ENCODE data around the gene MS4A10. TPM values are rescaled to one million over a fixed set of nuclear protein-coding genes. Genes with fewer than 3 reads are reported as not detected.
A peak's percentile ranks its signal among the peaks of the same experiment; 100 is the strongest.

MS4A10 gene
- total and polyA plus RNA-seq, 9 of the 15 experiments (the other 6 are each of a cell fraction or from before 2014, with no cell fraction given), result not detected

GRCh38 chr11:60841797-60842667 is 56.9 kb downstream of the MS4A10 start, which contains the start of gene CCDC86 (continued):
- TF ChIP-seq E2F6 (IDR thresholded peaks at IDR 0.05; ENCODE audit: borderline replicate concordance in 1 of 2, extremely low read depth in 1 of 2, insufficient read depth in 1 of 2, insufficient read length in 1 of 2, low read depth in 1 of 2, low read length in 1 of 2, poor library complexity in 1 of 2, severe bottlenecking in 1 of 2), result peak; percentile 86 to 87
- peak; percentile 92 for TF ChIP-seq C11orf30 (IDR thresholded peaks at IDR 0.05; ENCODE audit: low read depth)
- TF ChIP-seq PURB (CRISPR knock-in tag; IDR thresholded peaks at IDR 0.05; ENCODE audit: low read depth), result no peak
- TF ChIP-seq ETS2 (tag; IDR thresholded peaks at IDR 0.05; ENCODE audit: borderline replicate concordance, poor library complexity, severe bottlenecking), result no peak
- no peak for TF ChIP-seq NCOA1 (IDR thresholded peaks at IDR 0.05; ENCODE audit: low read depth)
- peak; percentile 55 for TF ChIP-seq EP300 (IDR thresholded peaks at IDR 0.05; ENCODE audit: low read length)
- peak; percentile 90 to 100 (median 99) for TF ChIP-seq YY1 (IDR thresholded peaks at IDR 0.05; ENCODE audit: borderline replicate concordance in 1 of 3, control insufficient read depth in 1 of 3, extremely low read depth in 1 of 3, insufficient read depth in 3 of 3, insufficient read length in 1 of 3, insufficient replicate concordance in 2 of 3, low read depth in 1 of 3, low read length in 2 of 3)
- TF ChIP-seq GTF2B (IDR thresholded peaks at IDR 0.05; ENCODE audit: extremely low read depth, insufficient read length), result no peak
- no peak; the same call in 1 of the 2 replicates for TF ChIP-seq NCOR1 (IDR thresholded peaks at IDR 0.05)
- TF ChIP-seq POLR2H (tag; IDR thresholded peaks at IDR 0.05; ENCODE audit: low read depth), result no peak
- TF ChIP-seq DEAF1 (CRISPR knock-in tag; IDR thresholded peaks at IDR 0.05), result no peak
- TF ChIP-seq XRCC3 (IDR thresholded peaks at IDR 0.05), result no peak
- TF ChIP-seq AFF1 (IDR thresholded peaks at IDR 0.05; ENCODE audit: low read depth in 1 of 2, partially characterized antibody in 2 of 2), result peak in 1 of 2 experiments; percentile 47
- TF ChIP-seq ID3 (CRISPR knock-in tag; IDR thresholded peaks at IDR 0.05), result no peak
- TF ChIP-seq ID3 (tag; IDR thresholded peaks at IDR 0.05), result no peak
